ENCODE results near the gene USP2. TPM values are rescaled to one million over a fixed set of nuclear protein-coding genes. Genes with fewer than 3 reads are reported as not detected.

USP2 gene
- total RNA-seq, 2 donors from 2014 or later = 2.3 to 10.8 TPM

GRCh38 chr11:119382101-119382500, 611 bp upstream of the USP2 start:
- Histone ChIP-seq H3K4me1 (replicated peaks) (peaks cover 2% of the 10 kb centered on the region), H3K27ac (peak overlapping the region; percentile 1 to 14), H3K9me3 (no peaks in the 10 kb centered on the region), H3K27me3 (replicated peaks; ENCODE audit: insufficient read depth) (no peaks in the 10 kb centered on the region), H3K4me3 (peak overlapping the region; percentile 27 to 31), H3K36me3 (no peaks in the 10 kb centered on the region)
- intact Hi-C loops (cut with DNase I) = no loop called here
- 10% methylated on average over 9 of the region's 9 CpGs for WGBS
- DNase-seq (ENCODE audit: low spot score) = no peak
- TF ChIP-seq POLR2AphosphoS5 (IDR thresholded peaks at IDR 0.05) = no peak
- TF ChIP-seq POLR2A (IDR thresholded peaks at IDR 0.05) = no peak
- TF ChIP-seq CTCF (IDR thresholded peaks at IDR 0.05) = no peak

- H3K4me3 ChIP-seq = peak overlapping the region in 1 of 2 donors; percentile 31
- H3K36me3 ChIP-seq = no peaks in the 10 kb centered on the region
- WGBS = 8% methylated on average over 10 of the region's 10 CpGs
- intact Hi-C loops (cut with DNase I) = no loop called here
- TF ChIP-seq CTCF (IDR thresholded peaks at IDR 0.05) = no peak
- TF ChIP-seq POLR2A (IDR thresholded peaks at IDR 0.05) = no peak
- no peak for TF ChIP-seq POLR2AphosphoS5 (IDR thresholded peaks at IDR 0.05)
- DNase-seq (ENCODE audit: low spot score) = no peak
- H3K27me3 ChIP-seq (replicated peaks; ENCODE audit: insufficient read depth) = no peaks in the 10 kb centered on the region
- peaks cover 7% of the 10 kb centered on the region for H3K4me1 ChIP-seq (replicated peaks)
- no peaks in the 10 kb centered on the region for H3K9me3 ChIP-seq
- H3K27ac ChIP-seq = peak overlapping the region in 1 of 2 donors; percentile 34
Measured at GRCh38 chr11:119380827-119381180, 686 bp downstream of the USP2 start.

GRCh38 chr11:119380160-119380826, 1.2 kb downstream of the USP2 start:
- Histone ChIP-seq H3K4me1 (replicated peaks) (peaks cover 7% of the 10 kb centered on the region), H3K4me3 (no peak overlapping the region), H3K9me3 (no peaks in the 10 kb centered on the region), H3K27ac (no peak overlapping the region), H3K27me3 (replicated peaks; ENCODE audit: insufficient read depth) (no peaks in the 10 kb centered on the region), H3K36me3 (no peaks in the 10 kb centered on the region)
- intact Hi-C loops (cut with DNase I) = no loop called here
- WGBS = 76% methylated on average over 13 of the region's 13 CpGs
- no peak for DNase-seq (ENCODE audit: low spot score)
- TF ChIP-seq POLR2A (IDR thresholded peaks at IDR 0.05) (no peak), POLR2AphosphoS5 (IDR thresholded peaks at IDR 0.05) (no peak), CTCF (IDR thresholded peaks at IDR 0.05) (no peak)

- TF ChIP-seq POLR2AphosphoS5 (IDR thresholded peaks at IDR 0.05) (no peak), CTCF (IDR thresholded peaks at IDR 0.05) (no peak), POLR2A (IDR thresholded peaks at IDR 0.05) (no peak)
- Histone ChIP-seq H3K27ac (no peak overlapping the region), H3K4me3 (no peak overlapping the region), H3K4me1 (replicated peaks) (peaks cover 14% of the 10 kb centered on the region), H3K36me3 (no peaks in the 10 kb centered on the region), H3K27me3 (replicated peaks; ENCODE audit: insufficient read depth) (no peaks in the 10 kb centered on the region), H3K9me3 (no peaks in the 10 kb centered on the region)
- DNase-seq (ENCODE audit: low spot score) = no peak
- 69% methylated on average over 10 of the region's 10 CpGs for WGBS
- intact Hi-C loops (cut with DNase I) = loop anchor here (10.0 kb wide), 1 partner anchor 356 kb away; no protein-coding TSS in a partner anchor
Measured at GRCh38 chr11:119378851-119379465, 2.5 kb downstream of the USP2 start.
